Epithelial cell of proximal tubule (primary cell): Measurements from ENCODE around the gene B4GAT1. TPM values are rescaled to one million over a fixed set of nuclear protein-coding genes. Genes with fewer than 3 reads are reported as not detected.

Experiments
- DNase-seq: peaks from one replicate; pipeline ENCODE4 v3.0.0-alpha.2; 2011; ENCODE audit warnings: low read depth
- H3K4me3 ChIP-seq: 2 replicates; pipeline ENCODE4 v1.5.1; 2011; ENCODE audit warnings: low read depth, mild to moderate bottlenecking, low read length
- total RNA-seq: library from RNA; depleted of rRNA; stranded (reverse); fragments of >200 nt; gene quantifications from 2 replicates; pipeline ENCODE4 v1.2.3, GENCODE V29; 2015
- TF ChIP-seq, protein P1 (sequence below): conservative IDR thresholded peaks from 2 replicates; pipeline ENCODE4 v1.5.1; 2012; ENCODE audit warnings: low read depth, mild to moderate bottlenecking, low read length

Gene B4GAT1
- total RNA-seq, 1 donor from 2014 or later, result 32.0 TPM

DNA sequence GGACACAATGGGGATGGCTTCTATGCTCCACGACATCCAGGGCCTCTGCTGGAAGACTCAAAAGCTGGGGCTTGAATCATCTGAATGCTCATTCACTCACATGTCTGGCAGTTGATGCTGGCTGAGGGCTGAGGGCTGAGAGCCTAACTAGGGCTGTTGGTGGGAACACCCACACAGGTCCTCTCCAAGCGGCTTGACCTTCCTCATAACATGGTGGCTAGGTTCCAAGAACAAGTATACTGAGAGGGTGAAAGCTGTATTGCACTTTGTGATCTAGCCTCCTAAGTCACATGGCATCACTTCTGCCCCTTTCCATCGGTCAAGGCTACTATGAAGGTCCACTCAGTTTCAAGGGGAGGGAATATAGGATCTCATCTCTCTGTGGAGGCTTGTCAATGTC lies 48.2 kb downstream of the B4GAT1 start:
- TF ChIP-seq, protein P1, sequence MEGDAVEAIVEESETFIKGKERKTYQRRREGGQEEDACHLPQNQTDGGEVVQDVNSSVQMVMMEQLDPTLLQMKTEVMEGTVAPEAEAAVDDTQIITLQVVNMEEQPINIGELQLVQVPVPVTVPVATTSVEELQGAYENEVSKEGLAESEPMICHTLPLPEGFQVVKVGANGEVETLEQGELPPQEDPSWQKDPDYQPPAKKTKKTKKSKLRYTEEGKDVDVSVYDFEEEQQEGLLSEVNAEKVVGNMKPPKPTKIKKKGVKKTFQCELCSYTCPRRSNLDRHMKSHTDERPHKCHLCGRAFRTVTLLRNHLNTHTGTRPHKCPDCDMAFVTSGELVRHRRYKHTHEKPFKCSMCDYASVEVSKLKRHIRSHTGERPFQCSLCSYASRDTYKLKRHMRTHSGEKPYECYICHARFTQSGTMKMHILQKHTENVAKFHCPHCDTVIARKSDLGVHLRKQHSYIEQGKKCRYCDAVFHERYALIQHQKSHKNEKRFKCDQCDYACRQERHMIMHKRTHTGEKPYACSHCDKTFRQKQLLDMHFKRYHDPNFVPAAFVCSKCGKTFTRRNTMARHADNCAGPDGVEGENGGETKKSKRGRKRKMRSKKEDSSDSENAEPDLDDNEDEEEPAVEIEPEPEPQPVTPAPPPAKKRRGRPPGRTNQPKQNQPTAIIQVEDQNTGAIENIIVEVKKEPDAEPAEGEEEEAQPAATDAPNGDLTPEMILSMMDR, result no peak
- DNase-seq, result no peak
- no peak overlapping the region for H3K4me3 ChIP-seq

DNA sequence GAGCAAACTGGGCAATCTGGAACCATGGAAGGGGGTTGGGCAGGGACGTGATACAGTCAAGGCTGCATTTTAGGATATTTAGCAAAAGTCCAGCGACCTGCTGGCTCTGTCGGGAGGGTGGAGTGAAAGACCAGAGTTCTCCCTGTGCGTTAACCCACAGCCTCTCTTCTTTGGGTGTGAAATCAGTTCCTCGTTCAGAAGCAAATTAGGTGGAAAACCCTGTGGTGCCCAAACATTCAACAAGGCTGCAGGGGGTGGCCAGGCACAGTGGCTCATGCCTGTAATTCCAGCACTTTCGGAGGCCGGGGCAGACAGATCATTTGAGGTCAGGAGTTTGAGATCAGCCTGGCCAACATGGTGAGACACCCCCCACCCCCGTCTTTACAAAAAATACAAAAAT lies 49.8 kb downstream of the B4GAT1 start:
- no peak for DNase-seq
- no peak overlapping the region for H3K4me3 ChIP-seq
- TF ChIP-seq, protein P1, result no peak

Other genes starting within 250 kb of the B4GAT1 start
- 21.7 and 32.0 TPM in 2 replicates for gene KLC2, start 89.9 kb downstream of the B4GAT1 start, total RNA-seq
- gene RAB1B, start 79.0 kb downstream of the B4GAT1 start, total RNA-seq, result 152 and 162 TPM in 2 replicates
- 0.43 and 0.58 TPM in 2 replicates for gene CNIH2, start 69.5 kb downstream of the B4GAT1 start, total RNA-seq
- gene YIF1A, start 58.5 kb downstream of the B4GAT1 start, total RNA-seq, result 106 and 152 TPM in 2 replicates
- 0.58 TPM in 1 of 2 replicates, not detected in the other for gene TMEM151A, start 55.7 kb downstream of the B4GAT1 start, total RNA-seq
- gene CD248, start 30.6 kb downstream of the B4GAT1 start, total RNA-seq, result 0.07 and 1.0 TPM in 2 replicates
- gene RIN1, start 11.2 kb downstream of the B4GAT1 start, total RNA-seq, result 18.9 and 21.1 TPM in 2 replicates
- 72.0 and 95.1 TPM in 2 replicates for gene BRMS1, start 2.5 kb downstream of the B4GAT1 start, total RNA-seq
- 6.6 and 12.3 TPM in 2 replicates for gene SLC29A2, start 24.1 kb upstream of the B4GAT1 start, total RNA-seq
- not detected in 2 replicates for gene NPAS4, start 73.4 kb upstream of the B4GAT1 start, total RNA-seq
- gene MRPL11, start 91.2 kb upstream of the B4GAT1 start, total RNA-seq, result 85.3 TPM in 2 replicates
- gene PELI3, start 119.3 kb upstream of the B4GAT1 start, total RNA-seq, result 3.5 and 3.6 TPM in 2 replicates
- gene DPP3, start 132.8 kb upstream of the B4GAT1 start, total RNA-seq, result 88.8 and 106 TPM in 2 replicates
- gene BBS1, start 163.0 kb upstream of the B4GAT1 start, total RNA-seq, result 20.0 and 43.6 TPM in 2 replicates
- gene ZDHHC24, start 198.4 kb upstream of the B4GAT1 start, total RNA-seq, result 15.0 and 17.8 TPM in 2 replicates
- gene ACTN3, start 199.3 kb upstream of the B4GAT1 start, total RNA-seq, result not detected in 2 replicates
- 6.7 and 15.2 TPM in 2 replicates for gene CTSF, start 221.0 kb upstream of the B4GAT1 start, total RNA-seq
- 0.14 and 0.52 TPM in 2 replicates for gene CCDC87, start 245.4 kb upstream of the B4GAT1 start, total RNA-seq
- gene CCS, start 245.6 kb upstream of the B4GAT1 start, total RNA-seq, result 19.4 and 22.1 TPM in 2 replicates